ENCODE data around the gene MAF.

Gene MAF

GRCh38 chr16:79600638-79601091, at the start of gene MAF:
Gene MAF (minus strand): TSS chr16:79600737. CDS start chr16:79599902, 835 bp downstream.
- peak; percentile 91 for DNase-seq

GRCh38 chr16:79648826-79649225, 48.3 kb upstream of the MAF start:
- DNase-seq = no peak

DNA sequence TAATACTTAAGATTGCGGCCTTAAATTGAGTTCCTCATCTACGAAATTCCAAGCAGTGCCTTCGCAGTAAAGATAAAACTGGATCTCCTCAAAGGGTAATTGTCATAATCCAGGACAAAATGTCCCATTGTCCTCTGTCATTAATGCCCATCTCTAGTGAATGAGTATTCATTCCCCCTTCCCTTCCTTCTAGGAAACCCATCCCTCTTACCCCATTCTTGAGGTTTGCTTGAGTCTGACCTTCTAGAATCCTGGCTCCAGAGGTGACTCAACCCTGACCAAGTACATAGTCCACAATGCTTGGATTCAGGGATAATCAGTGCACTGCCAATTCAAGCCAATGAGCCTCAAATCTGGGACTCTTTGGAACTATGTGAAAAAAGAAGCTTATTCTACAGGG, 47.0 kb upstream of the MAF start:
- DNase-seq = no peak

GRCh38 chr16:79645701-79646100, 45.2 kb upstream of the MAF start:
- DNase-seq = no peak

DNA sequence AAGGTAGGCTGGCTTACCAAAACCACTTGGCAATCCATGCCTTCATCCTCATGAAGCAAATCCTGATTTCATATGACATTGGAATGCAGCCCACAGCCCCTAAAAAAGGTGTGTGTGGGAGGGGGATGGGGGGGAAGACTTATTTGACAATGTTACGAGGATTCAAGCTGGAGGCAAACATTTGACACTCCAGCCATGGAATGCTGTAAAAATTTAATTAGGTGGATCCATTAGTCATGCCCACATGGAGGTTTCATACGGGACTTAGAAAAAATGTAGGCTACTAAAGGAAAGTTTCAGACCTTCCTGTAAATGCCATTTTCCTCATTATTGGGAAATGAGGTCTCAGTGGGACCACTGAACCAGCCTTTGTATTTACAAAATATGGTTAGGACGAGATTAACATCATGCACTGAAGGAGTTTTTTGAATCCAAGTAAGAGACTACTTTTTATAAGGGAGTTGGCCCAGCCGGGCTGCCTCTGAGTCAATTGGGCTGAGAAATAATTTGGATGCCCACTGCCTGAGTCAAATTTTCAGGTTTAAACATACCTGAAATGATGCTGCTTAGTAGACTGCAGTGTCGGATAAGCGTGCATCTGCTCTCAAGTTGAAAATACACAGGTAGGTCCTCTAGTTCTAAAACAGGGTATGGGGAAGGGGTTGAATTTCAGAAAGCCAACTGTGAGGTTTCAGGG, 44.6 kb upstream of the MAF start:
- DNase-seq = no peak

DNA sequence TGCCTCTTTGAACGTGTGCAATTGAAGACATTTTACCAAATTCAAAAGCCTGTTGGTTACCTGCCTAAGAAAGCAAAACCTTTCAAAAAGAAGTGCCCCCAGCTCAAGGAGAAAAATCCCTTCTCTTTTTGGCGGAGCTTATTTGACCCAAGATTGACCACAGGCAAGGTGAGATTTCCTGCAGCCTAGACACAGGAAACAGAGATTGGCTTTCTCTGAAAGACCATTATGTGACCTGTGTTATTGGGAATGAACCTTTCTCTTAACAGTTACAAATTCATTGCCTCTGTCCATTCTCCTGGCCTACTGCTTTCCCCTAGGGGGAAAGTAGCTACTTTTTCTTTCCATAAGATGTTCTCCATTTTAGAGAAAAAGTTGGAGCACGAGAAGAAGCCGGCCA, 42.1 kb upstream of the MAF start:
- DNase-seq = no peak

- no peak for DNase-seq
Measured at GRCh38 chr16:79640513-79641360, 40.2 kb upstream of the MAF start.

GRCh38 chr16:79639576-79640311, 39.2 kb upstream of the MAF start:
- DNase-seq = no peak

DNA sequence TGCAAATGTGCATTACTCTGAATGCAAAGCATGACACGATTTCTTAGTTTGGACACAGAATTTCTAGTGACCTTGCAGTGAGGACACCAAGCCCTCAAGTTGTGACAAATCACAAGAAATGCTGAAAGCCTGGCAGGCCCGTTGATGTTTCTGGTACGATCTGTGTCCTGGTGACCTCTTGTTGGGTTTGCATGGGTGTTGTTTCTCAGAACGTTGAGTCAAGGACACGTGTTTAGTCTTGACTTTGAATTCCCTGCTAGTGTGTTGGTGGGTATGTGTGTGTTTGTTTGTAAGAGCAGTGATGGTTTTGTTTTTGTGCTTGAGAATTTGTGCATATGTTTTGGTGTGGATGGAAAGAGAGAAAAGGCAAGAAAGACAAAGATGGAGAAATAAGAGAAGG, 37.8 kb upstream of the MAF start:
- no peak for DNase-seq

DNA sequence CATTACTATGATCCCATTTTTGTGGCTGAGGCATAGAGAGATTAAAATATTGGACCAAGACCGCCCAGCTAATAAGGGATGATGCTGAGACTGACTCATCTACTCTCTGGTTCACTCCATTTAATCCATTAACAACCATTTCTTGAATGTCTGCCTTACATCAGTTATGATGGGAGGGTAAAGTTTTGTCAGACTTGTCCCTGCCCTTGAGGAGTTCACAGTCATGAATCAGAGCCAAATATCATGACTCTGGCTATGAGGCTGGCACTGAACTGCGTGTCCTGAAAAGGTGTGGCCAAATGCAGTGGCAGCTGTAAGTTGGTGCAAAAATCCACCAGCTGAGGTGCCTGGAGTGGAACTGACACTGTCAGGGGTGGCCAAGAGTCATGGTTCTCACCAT, 35.0 kb upstream of the MAF start:
- DNase-seq = no peak

- no peak for DNase-seq
Measured at GRCh38 chr16:79634298-79634697, 33.8 kb upstream of the MAF start.

- peak; percentile 15 for DNase-seq
Measured at GRCh38 chr16:79632289-79632688, 31.8 kb upstream of the MAF start.

DNA sequence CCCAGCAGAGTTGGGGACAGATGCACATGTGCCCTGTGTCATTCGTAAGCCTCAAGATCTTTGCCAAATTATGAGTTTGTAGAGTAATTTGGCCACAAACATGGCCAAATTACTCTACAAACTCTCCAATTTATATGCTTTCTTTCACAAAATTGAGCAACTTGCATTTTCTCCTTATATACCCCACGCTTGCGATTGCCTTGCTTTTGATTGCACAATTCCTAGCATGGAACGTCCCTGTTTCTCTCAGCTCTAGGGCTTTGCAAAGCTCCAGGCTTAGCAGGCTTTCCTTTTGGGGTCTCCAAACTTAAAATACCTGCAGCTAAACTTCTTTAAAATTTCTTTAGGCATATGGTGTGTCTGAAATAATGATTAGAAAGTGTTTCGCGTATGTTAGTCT, 28.5 kb upstream of the MAF start:
- no peak for DNase-seq

- peak; percentile 83 for DNase-seq
Measured at GRCh38 chr16:79628501-79628975, 28.0 kb upstream of the MAF start.

GRCh38 chr16:79627092-79627491, 26.6 kb upstream of the MAF start:
- DNase-seq = no peak

GRCh38 chr16:79625738-79626137, 25.2 kb upstream of the MAF start:
- no peak for DNase-seq

GRCh38 chr16:79623824-79624223, 23.3 kb upstream of the MAF start:
- DNase-seq = no peak

DNA sequence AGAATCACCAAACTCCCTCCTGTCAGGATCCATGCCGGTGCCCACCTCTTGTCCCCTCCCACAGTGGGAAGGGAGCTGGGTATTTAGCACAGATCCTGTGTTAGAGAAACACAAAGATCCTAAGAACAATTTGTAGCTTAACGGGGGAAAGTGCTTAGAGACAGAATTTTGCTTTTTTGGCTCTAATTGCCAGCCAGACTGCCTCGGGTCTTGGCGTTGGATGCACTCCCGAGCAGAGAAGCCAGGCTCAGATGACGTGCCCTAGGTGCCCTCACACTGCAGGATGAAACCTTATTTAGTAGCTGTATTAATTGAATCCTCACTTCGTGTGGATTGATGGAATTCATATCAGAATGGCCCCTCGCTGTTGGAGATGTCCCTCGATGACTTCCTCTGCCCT, 22.5 kb upstream of the MAF start:
- no peak for DNase-seq

DNA sequence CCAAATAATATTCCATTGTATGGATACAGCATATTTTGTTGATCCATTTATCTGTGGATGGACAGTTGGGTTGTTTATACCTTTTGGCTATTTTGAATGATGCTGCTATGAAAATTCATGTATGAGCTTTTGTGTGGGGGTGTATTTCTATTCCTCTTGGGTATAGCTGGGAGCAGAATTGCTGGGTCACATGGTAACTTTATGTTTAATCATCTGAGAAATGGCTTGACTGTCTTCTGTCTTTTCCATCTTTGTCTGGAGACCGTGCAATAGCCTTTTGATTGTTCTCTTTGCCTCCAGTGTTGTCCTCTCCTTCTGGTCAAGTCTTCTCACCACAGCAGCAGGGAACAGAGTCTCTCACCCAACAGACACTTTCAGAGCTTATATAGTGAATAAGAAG, 20.5 kb upstream of the MAF start:
- no peak for DNase-seq

- DNase-seq = peak; percentile 64
Measured at GRCh38 chr16:79618692-79619050, 18.1 kb upstream of the MAF start.

DNA sequence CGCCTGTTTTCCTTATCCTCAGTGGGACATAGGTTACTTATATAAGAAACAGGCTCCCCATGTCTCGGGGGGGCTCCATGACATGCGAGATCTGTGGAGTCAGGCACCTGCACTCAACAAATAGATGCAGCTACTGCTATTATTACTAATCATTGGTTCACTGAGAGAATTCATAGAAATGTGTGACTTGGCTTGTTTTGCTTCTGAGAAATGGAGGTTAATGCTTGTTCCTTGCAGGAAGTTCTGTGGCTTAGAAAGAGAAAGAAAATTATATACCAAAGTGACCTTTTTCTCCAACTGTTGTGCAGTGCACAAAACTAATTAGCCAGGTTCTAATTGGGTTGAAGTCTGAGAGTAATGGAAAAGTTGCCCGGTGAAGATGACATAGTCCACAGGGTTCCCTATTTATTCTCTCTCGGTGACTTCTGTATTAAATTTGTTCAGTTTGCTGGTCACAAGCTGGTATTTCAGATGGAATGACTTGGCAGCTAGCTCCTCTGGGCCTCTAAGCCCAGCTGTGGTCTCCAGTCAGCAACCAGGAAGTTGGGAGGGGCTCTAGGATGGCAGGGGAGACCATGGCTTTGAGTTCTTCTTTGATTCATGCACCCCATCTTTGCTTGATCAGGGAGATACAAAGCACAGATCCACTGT, 17.6 kb upstream of the MAF start:
- DNase-seq = no peak

DNA sequence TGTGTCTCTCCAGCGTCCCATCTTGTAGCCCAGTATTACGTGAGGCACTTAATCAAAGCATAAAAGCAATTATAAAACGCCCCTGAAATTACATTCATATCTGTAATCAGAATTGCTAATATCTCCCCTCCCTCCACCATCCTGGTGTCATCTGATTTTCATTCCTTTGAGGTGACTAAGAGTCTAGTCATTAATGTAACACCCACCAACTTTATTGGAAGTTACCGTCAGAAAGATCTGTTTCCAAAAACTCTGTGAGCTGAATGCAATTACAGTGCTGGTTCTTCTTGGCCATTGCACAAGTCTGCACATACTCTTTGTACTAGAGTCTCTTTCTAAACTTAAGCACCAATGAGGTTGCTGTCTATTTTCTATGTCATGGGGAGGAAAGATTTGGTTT, 12.5 kb upstream of the MAF start:
- no peak for DNase-seq

DNA sequence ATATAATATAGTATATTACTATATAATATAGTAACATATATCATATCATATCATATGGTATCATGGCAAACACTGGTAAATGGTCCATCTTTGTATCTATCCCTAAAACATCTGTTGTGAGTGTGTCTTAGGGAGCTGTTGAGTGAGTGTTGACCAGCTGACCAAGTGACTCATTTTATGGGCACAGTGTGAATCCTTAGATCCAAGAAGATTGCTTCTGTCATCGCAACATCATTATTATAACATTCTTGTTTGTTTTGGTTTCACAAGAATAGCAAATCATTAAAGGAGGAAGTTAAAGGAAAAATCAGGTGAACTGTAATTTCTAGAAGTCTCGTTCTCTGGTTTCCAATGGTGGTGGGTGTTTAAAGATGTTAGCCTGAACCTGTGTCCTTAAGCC, 11.7 kb upstream of the MAF start:
- DNase-seq = no peak

Data from activated CD4-positive, alpha-beta T cell treated with anti-CD3 and anti-CD28 coated beads for 48 hours (primary cell).